Subcutaneous abdominal adipose tissue (tissue), 5 donors: ENCODE data around the gene CYFIP2.

Experiments
- H3K27ac ChIP-seq: one replicate; pipeline ENCODE4 v1.7.0; 2013; ENCODE audit warnings: low read depth, mild to moderate bottlenecking, inconsistent platforms, low read length, moderate library complexity
- H3K27me3 ChIP-seq, 5 donors: one replicate each; pipeline ENCODE4 v1.7.0; 2013; ENCODE audit warnings: low read length in 5 of 5, inconsistent platforms in 1 of 5; ENCODE audit not compliant: control insufficient read depth in 5 of 5, insufficient read depth in 4 of 5
- H3K36me3 ChIP-seq, 5 donors: one replicate each; pipeline ENCODE4 v1.7.0; 2013; ENCODE audit warnings: low read length in 5 of 5; ENCODE audit not compliant: control insufficient read depth in 5 of 5, insufficient read depth in 5 of 5
- H3K4me1 ChIP-seq, 5 donors: one replicate each; pipeline ENCODE4 v1.7.0; 2013; ENCODE audit warnings: low read length in 5 of 5, mild to moderate bottlenecking in 3 of 5, moderate library complexity in 1 of 5; ENCODE audit not compliant: control insufficient read depth in 5 of 5, insufficient read depth in 5 of 5
- H3K4me3 ChIP-seq, 5 donors: one replicate each; pipeline ENCODE4 v1.7.0; 2013; ENCODE audit warnings: low read length in 5 of 5, low read depth in 1 of 5
- H3K9ac ChIP-seq, 5 donors: one replicate each; pipeline ENCODE4 v1.7.0; 2013; ENCODE audit warnings: low read length in 5 of 5, mild to moderate bottlenecking in 4 of 5, moderate library complexity in 3 of 5
- H3K9me3 ChIP-seq, 5 donors: one replicate each; pipeline ENCODE4 v1.7.0; 2013; ENCODE audit warnings: low read length in 5 of 5; ENCODE audit not compliant: control insufficient read depth in 5 of 5
- donor health status: healthy.
- donor health status: healthy.
- donor health status: healthy.
- donor health status: healthy.
- donor health status: healthy.

Gene CYFIP2

DNA sequence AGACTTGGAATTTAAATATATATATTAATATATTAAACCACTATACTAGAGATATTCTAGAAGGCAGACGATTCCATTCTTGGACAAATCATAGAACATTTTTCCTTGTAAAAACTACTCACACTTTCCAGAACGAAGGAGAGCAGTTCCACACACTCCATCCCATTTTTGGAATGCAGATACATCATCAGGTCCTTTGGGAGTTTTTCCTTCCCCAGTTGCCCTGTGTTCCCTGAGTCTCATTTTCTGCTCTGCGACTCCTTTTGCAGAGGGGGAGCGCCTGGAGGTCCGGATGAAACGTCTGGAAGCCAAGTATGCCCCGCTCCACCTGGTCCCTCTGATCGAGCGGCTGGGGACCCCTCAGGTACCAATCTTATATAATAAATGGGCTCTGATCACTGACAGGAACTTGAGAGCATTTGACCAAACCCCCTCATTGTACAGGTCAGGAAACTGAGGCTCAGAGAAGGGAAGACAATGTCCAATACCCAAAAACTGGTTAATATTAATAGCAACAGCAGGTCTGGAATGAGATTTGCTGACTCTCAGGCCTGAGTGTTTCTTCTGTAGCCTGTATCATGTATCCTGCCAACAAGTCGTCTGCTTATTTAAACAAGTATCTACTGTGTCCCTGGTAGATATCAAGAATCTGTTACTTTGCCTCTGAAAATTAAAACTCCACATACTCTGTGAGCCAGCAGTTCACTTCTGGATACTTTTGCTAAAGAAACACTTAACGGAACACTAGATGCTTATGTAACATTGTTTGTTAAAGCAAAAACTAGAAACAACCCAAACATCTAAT lies 117.3 kb downstream of the CYFIP2 start:
- Histone ChIP-seq H3K9me3 (no peaks in the 10 kb centered on the region), H3K36me3 (no peaks in the 10 kb centered on the region), H3K27me3 (no peaks in the 10 kb centered on the region), H3K4me1 (peaks cover 0 to 4% (median 2%) of the 10 kb centered on the region in 5 donors), H3K4me3 (no peak overlapping the region), H3K9ac (no peak overlapping the region), H3K27ac (no peak overlapping the region)

GRCh38 chr5:157384971-157385709 lies 119.2 kb downstream of the CYFIP2 start:
- H3K4me3 ChIP-seq = no peak overlapping the region
- H3K36me3 ChIP-seq = no peaks in the 10 kb centered on the region
- H3K4me1 ChIP-seq = peaks cover 0 to 4% (median 2%) of the 10 kb centered on the region in 5 donors
- no peaks in the 10 kb centered on the region for H3K27me3 ChIP-seq
- H3K9me3 ChIP-seq = no peaks in the 10 kb centered on the region
- H3K27ac ChIP-seq = peak overlapping the region; percentile 11
- H3K9ac ChIP-seq = no peak overlapping the region

DNA sequence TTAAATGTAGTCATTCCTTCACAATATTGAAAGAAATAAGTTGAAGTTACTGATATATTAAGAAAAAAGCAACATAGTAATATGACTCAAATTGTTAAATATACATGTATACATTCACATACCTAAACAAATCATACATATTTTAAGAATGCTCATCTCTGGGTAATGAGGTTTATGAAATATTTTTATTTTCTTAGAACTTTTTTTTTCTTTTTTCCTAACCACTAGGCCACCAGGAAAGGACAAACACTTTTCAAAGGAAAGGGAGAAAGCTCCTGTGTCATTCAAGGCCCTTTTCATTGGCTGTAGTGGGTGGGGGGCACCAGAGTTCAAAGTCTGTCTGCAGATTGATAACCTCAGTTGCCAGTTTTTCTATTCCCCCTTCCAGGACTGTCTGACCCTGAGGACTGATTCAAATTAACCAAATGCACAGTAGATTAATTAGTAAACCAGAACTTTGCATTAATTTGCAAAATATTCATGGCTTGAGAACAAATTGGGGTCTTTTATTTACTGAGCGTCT lies 121.2 kb downstream of the CYFIP2 start:
- H3K4me3 ChIP-seq = no peak overlapping the region
- H3K4me1 ChIP-seq = peaks cover 0 to 4% (median 2%) of the 10 kb centered on the region in 5 donors
- H3K27ac ChIP-seq = no peak overlapping the region
- no peaks in the 10 kb centered on the region for H3K27me3 ChIP-seq
- no peaks in the 10 kb centered on the region for H3K9me3 ChIP-seq
- H3K9ac ChIP-seq = no peak overlapping the region
- peaks cover 0 to 3% (median 0%) of the 10 kb centered on the region in 5 donors for H3K36me3 ChIP-seq

- Histone ChIP-seq H3K27ac (no peak overlapping the region), H3K4me1 (peaks cover 0 to 4% (median 2%) of the 10 kb centered on the region in 5 donors), H3K36me3 (peaks cover 0 to 3% (median 0%) of the 10 kb centered on the region in 5 donors), H3K4me3 (no peak overlapping the region), H3K9ac (no peak overlapping the region), H3K9me3 (no peaks in the 10 kb centered on the region), H3K27me3 (no peaks in the 10 kb centered on the region)
Observed at GRCh38 chr5:157387683-157388093, 121.8 kb downstream of the CYFIP2 start.

GRCh38 chr5:157388111-157388710 lies 122.3 kb downstream of the CYFIP2 start:
- Histone ChIP-seq H3K9me3 (no peaks in the 10 kb centered on the region), H3K36me3 (peaks cover 0 to 3% (median 0%) of the 10 kb centered on the region in 5 donors), H3K27me3 (no peaks in the 10 kb centered on the region), H3K4me1 (peaks cover 0 to 4% (median 2%) of the 10 kb centered on the region in 5 donors), H3K27ac (no peak overlapping the region), H3K9ac (no peak overlapping the region), H3K4me3 (no peak overlapping the region)

DNA sequence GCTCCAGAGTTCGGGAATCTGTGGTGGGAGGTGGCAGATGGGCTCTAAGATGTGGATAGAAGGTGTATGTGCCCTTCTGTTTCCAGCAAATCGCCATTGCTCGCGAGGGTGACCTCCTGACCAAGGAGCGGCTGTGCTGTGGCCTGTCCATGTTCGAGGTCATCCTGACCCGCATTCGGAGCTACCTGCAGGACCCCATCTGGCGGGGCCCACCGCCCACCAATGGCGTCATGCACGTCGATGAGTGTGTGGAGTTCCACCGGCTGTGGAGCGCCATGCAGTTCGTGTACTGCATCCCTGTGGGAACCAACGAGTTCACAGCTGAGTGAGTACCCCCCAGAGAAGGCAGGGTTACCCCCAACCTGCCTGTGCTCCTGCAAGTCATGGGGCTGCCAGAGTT lies 123.2 kb downstream of the CYFIP2 start:
- Histone ChIP-seq H3K27ac (no peak overlapping the region), H3K4me1 (peaks cover 0 to 4% (median 2%) of the 10 kb centered on the region in 5 donors), H3K4me3 (no peak overlapping the region), H3K9ac (no peak overlapping the region), H3K27me3 (no peaks in the 10 kb centered on the region), H3K36me3 (peaks cover 0 to 3% (median 0%) of the 10 kb centered on the region in 5 donors), H3K9me3 (no peaks in the 10 kb centered on the region)

DNA sequence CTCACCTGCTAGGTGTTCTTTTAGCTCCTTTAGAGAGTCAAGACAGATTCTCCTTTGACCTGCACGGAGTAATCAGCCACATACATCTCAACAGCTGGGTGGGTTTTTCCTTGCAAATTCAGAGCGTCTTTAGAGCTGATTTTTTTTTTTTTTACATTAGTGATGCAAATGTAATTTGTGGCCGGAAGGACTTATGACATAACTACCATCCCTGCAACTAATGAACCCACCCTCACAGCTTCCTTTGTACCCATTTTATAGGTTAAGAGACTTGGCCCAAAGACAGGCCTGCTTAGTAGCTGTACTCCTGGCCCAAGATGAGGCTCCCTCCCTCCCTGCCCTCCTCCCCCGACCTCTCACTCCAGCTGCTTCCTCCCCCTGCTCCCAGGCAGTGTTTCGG lies 124.2 kb downstream of the CYFIP2 start:
- peaks cover 0 to 3% (median 0%) of the 10 kb centered on the region in 5 donors for H3K36me3 ChIP-seq
- no peaks in the 10 kb centered on the region for H3K9me3 ChIP-seq
- H3K27ac ChIP-seq = no peak overlapping the region
- H3K9ac ChIP-seq = no peak overlapping the region
- no peaks in the 10 kb centered on the region for H3K27me3 ChIP-seq
- no peak overlapping the region for H3K4me3 ChIP-seq
- peaks cover 0 to 3% (median 1%) of the 10 kb centered on the region in 5 donors for H3K4me1 ChIP-seq

GRCh38 chr5:157390551-157391297 lies 124.8 kb downstream of the CYFIP2 start:
- no peak overlapping the region for H3K27ac ChIP-seq
- peaks cover 0 to 1% (median 0%) of the 10 kb centered on the region in 5 donors for H3K27me3 ChIP-seq
- no peak overlapping the region for H3K9ac ChIP-seq
- peaks cover 0 to 3% (median 0%) of the 10 kb centered on the region in 5 donors for H3K36me3 ChIP-seq
- peaks cover 0 to 3% (median 0%) of the 10 kb centered on the region in 5 donors for H3K4me1 ChIP-seq
- no peak overlapping the region for H3K4me3 ChIP-seq
- no peaks in the 10 kb centered on the region for H3K9me3 ChIP-seq

- Histone ChIP-seq H3K36me3 (no peaks in the 10 kb centered on the region), H3K9ac (no peak overlapping the region), H3K4me3 (no peak overlapping the region), H3K27ac (no peak overlapping the region), H3K4me1 (no peaks in the 10 kb centered on the region), H3K27me3 (peaks cover 0 to 3% (median 0%) of the 10 kb centered on the region in 5 donors), H3K9me3 (peaks cover 0 to 4% (median 0%) of the 10 kb centered on the region in 5 donors)
Observed at GRCh38 chr5:157398305-157398704, 132.4 kb downstream of the CYFIP2 start.
